Neural progenitor cell (in vitro differentiated cells): ENCODE results near the gene COL4A2. TPM values are rescaled to one million over a fixed set of nuclear protein-coding genes. Genes with fewer than 3 reads are reported as not detected.

Experiments
- DNase-seq: peaks from one replicate; pipeline ENCODE4 v3.0.0-alpha.2; 2016; ENCODE audit warnings: low spot score
- H2AFZ ChIP-seq: fragments of 200-600 bp; sonication (generic); replicated peaks from 2 replicates; pipeline ENCODE4 v1.6.1; 2016; ENCODE audit warnings: antibody characterized with exemption
- H3F3A ChIP-seq: fragments of 200-600 bp; sonication (generic); 2 replicates; pipeline ENCODE4 v1.6.1; 2016; ENCODE audit warnings: antibody characterized with exemption, low read depth
- H3K27ac ChIP-seq: fragments of 200-600 bp; sonication (generic); 2 replicates; pipeline ENCODE4 v1.5.1; 2016; ENCODE audit warnings: mild to moderate bottlenecking
- H3K27me3 ChIP-seq: fragments of 200-600 bp; sonication (generic); 2 replicates; pipeline ENCODE4 v1.6.1; 2016; ENCODE audit warnings: mild to moderate bottlenecking, moderate library complexity
- H3K36me3 ChIP-seq: fragments of 200-600 bp; sonication (generic); 2 replicates; pipeline ENCODE4 v1.5.1; 2016
- H3K4me1 ChIP-seq: fragments of 200-600 bp; sonication (generic); 2 replicates; pipeline ENCODE4 v1.6.1; 2016; ENCODE audit warnings: mixed run types
- H3K4me2 ChIP-seq: fragments of 200-600 bp; sonication (generic); 2 replicates; pipeline ENCODE4 v1.6.1; 2016
- H3K4me3 ChIP-seq: fragments of 200-600 bp; sonication (generic); 2 replicates; pipeline ENCODE4 v1.5.1; 2016
- H3K79me2 ChIP-seq: fragments of 200-600 bp; sonication (generic); 2 replicates; pipeline ENCODE4 v1.6.1; 2016; ENCODE audit warnings: low read depth
- H3K9ac ChIP-seq: fragments of 200-600 bp; sonication (generic); 2 replicates; pipeline ENCODE4 v1.6.1; 2016
- H3K9me3 ChIP-seq: fragments of 200-600 bp; sonication (generic); 2 replicates; pipeline ENCODE4 v1.5.1; 2016; ENCODE audit warnings: low read depth
- H4K20me1 ChIP-seq: fragments of 200-600 bp; sonication (generic); 2 replicates; pipeline ENCODE4 v1.6.1; 2016; ENCODE audit warnings: low read depth
- H3K27ac Mint-ChIP-seq: 3 replicates; pipeline ENCODE4 v1.8.0; 2021; ENCODE audit warnings: mixed read lengths
- H3K27me3 Mint-ChIP-seq: 2 replicates; pipeline ENCODE4 v1.8.0; 2022; ENCODE audit warnings: low read depth, mild to moderate bottlenecking, inconsistent platforms, moderate library complexity, mixed read lengths; ENCODE audit not compliant: insufficient read depth
- H3K36me3 Mint-ChIP-seq: 3 replicates; pipeline ENCODE4 v1.8.0; 2021; ENCODE audit warnings: mixed read lengths
- H3K4me1 Mint-ChIP-seq: 3 replicates; pipeline ENCODE4 v1.8.0; 2021; ENCODE audit warnings: mixed read lengths
- H3K4me3 Mint-ChIP-seq: 3 replicates; pipeline ENCODE4 v1.8.0; 2021; ENCODE audit warnings: mild to moderate bottlenecking, moderate library complexity, mixed read lengths
- H3K9me3 Mint-ChIP-seq: 3 replicates; pipeline ENCODE4 v1.8.0; 2020; ENCODE audit warnings: mixed read lengths
- EZH2 ChIP-seq: fragments of 200-600 bp; sonication (generic); IDR thresholded peaks from 2 replicates; pipeline ENCODE4 v1.6.1; 2017; ENCODE audit warnings: antibody characterized with exemption, mild to moderate bottlenecking, moderate library complexity
- EZH2phosphoT487 ChIP-seq: fragments of 200-600 bp; sonication (generic); IDR thresholded peaks from 2 replicates; pipeline ENCODE4 v1.6.1; 2017; ENCODE audit warnings: antibody characterized with exemption
- microRNA-seq: library from miRNA; unstranded; fragments of <30 nt; microRNA quantifications from one replicate; pipeline ENCODE4, GENCODE V29; 2016
- small RNA-seq: library from RNA; depleted of rRNA; stranded (forward); fragments of <200 nt; gene quantifications from one replicate; pipeline ENCODE3, GENCODE V24; 2015
- total RNA-seq: library from RNA; depleted of rRNA; stranded (reverse); fragments of >200 nt; gene quantifications from 2 replicates; pipeline ENCODE4 v1.2.3, GENCODE V29; 2015; ENCODE audit warnings: low replicate concordance
- TF ChIP-seq, protein P1 (sequence below): fragments of 200-600 bp; sonication (generic); IDR thresholded peaks from 2 replicates; pipeline ENCODE4 v1.5.1; 2017; ENCODE audit warnings: antibody characterized with exemption, mild to moderate bottlenecking

The COL4A2 gene
- total RNA-seq, 1 donor from 2014 or later = 73.6 TPM

DNA sequence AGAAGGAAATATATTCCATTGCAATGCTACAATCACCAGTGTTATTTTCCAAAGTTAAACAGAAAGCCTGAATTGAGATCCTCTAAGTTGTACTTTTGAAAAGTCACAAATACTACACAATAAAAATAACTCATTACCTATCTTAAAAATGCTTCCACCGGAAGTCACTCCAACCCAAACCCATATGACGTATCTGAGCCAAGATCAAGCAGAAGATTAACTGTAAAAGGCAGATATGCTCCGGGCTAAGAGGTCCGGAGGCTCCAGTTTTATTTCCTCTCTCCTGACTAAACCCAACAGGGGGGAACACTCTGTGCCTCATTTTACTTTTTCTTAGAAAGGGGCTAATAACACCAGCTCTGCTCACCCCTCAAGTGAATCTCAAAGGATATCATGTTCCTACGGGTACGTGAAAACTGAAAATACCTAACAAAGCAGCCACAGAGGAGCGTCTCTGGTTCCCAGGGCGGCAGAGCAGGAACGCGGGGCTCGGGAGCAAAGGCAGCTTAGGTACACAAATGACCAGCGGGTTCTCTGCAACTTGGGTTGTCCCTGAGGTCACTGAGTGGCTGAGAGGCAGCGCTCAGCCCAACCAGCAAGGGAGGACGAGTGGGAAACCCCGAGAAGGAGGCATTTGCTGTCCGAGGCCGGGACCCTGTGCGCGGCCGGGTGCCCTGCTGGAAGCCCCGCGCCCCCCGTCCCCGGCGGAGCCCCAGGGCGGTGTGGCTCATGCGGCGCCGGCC, 253.7 kb downstream of the COL4A2 start:
- TF ChIP-seq, protein P1, sequence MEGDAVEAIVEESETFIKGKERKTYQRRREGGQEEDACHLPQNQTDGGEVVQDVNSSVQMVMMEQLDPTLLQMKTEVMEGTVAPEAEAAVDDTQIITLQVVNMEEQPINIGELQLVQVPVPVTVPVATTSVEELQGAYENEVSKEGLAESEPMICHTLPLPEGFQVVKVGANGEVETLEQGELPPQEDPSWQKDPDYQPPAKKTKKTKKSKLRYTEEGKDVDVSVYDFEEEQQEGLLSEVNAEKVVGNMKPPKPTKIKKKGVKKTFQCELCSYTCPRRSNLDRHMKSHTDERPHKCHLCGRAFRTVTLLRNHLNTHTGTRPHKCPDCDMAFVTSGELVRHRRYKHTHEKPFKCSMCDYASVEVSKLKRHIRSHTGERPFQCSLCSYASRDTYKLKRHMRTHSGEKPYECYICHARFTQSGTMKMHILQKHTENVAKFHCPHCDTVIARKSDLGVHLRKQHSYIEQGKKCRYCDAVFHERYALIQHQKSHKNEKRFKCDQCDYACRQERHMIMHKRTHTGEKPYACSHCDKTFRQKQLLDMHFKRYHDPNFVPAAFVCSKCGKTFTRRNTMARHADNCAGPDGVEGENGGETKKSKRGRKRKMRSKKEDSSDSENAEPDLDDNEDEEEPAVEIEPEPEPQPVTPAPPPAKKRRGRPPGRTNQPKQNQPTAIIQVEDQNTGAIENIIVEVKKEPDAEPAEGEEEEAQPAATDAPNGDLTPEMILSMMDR = no peak
- TF ChIP-seq EZH2 (no peak), EZH2phosphoT487 (no peak)
- peaks cover 29% of the 10 kb centered on the region for H3K27me3 Mint-ChIP-seq
- Histone ChIP-seq H3K4me3 (peak overlapping the region; percentile 75), H3K36me3 (no peaks in the 10 kb centered on the region), H3K4me1 (no peaks in the 10 kb centered on the region), H2AFZ (peak overlapping the region; percentile 99), H3K79me2 (no peaks in the 10 kb centered on the region), H3K9ac (no peak overlapping the region), H3K27ac (no peak overlapping the region), H4K20me1 (peaks cover 5% of the 10 kb centered on the region), H3K9me3 (no peaks in the 10 kb centered on the region), H3K4me2 (peak overlapping the region; percentile 92), H3K27me3 (peaks cover 62% of the 10 kb centered on the region), H3F3A (peaks cover 16% of the 10 kb centered on the region)
- no peak overlapping the region for H3K27ac Mint-ChIP-seq
- H3K36me3 Mint-ChIP-seq = peaks cover 4% of the 10 kb centered on the region
- peak; percentile 72 for DNase-seq
- peak overlapping the region; percentile 84 for H3K4me3 Mint-ChIP-seq
- H3K9me3 Mint-ChIP-seq = peaks cover 2% of the 10 kb centered on the region
- peaks cover 8% of the 10 kb centered on the region for H3K4me1 Mint-ChIP-seq

DNA sequence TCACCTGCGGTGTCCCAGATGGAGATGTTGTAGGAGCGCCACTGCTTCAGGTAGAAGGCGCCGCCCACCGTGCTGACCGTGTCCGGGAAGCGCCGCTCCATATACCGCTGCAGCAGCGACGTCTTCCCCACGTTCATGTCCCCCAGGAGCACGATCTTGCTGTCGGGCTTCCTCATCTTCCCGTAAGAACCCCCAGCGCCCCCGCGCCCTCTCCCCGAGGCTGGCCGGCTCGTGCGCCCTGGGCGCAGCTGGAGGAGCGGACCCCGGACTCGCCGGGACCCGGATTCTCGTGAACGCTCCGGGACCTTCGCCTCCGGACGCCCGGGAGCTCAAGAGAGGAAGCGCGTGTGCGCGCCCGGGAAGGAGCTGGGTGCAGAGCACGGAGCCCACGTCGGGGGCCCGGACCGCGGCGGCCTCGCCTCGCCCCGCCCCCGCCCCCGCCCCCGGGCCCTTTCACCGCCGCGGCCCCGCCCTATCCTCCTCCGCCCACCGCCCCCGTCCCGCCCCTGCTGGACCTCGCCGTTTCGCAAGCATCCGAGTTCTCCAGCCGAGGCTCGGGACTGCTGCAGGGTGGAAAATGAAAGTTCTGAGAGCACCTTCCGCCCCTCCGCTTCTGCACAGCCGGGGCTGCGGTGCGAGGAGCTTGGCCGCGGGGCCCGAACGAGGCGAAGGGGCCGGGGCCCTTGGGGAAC, 254.4 kb downstream of the COL4A2 start, which contains the start of gene RAB20:
RAB20 (minus strand) TSS at position 379 of the 692 bp plus-strand sequence; CDS start at position 176, 203 bp downstream.
- Histone ChIP-seq H3F3A (peaks cover 16% of the 10 kb centered on the region), H3K4me1 (no peaks in the 10 kb centered on the region), H2AFZ (peak within 1 kb of the TSS; percentile 99), H3K4me3 (peak within 1 kb of the TSS; percentile 75), H4K20me1 (peaks cover 5% of the 10 kb centered on the region), H3K79me2 (no peaks in the 10 kb centered on the region), H3K9ac (no peak within 1 kb of the TSS), H3K9me3 (no peaks in the 10 kb centered on the region), H3K36me3 (no peaks in the 10 kb centered on the region), H3K27ac (no peak within 1 kb of the TSS), H3K27me3 (peaks cover 62% of the 10 kb centered on the region), H3K4me2 (peak within 1 kb of the TSS; percentile 92)
- peak within 1 kb of the TSS; percentile 98 for H3K27ac Mint-ChIP-seq
- TF ChIP-seq EZH2 (peak; percentile 52), EZH2phosphoT487 (no peak)
- peaks cover 29% of the 10 kb centered on the region for H3K27me3 Mint-ChIP-seq
- peaks cover 8% of the 10 kb centered on the region for H3K4me1 Mint-ChIP-seq
- peak within 1 kb of the TSS; percentile 98 for H3K4me3 Mint-ChIP-seq
- H3K9me3 Mint-ChIP-seq = peaks cover 2% of the 10 kb centered on the region
- peaks cover 4% of the 10 kb centered on the region for H3K36me3 Mint-ChIP-seq
- peak; percentile 85 for DNase-seq

DNA sequence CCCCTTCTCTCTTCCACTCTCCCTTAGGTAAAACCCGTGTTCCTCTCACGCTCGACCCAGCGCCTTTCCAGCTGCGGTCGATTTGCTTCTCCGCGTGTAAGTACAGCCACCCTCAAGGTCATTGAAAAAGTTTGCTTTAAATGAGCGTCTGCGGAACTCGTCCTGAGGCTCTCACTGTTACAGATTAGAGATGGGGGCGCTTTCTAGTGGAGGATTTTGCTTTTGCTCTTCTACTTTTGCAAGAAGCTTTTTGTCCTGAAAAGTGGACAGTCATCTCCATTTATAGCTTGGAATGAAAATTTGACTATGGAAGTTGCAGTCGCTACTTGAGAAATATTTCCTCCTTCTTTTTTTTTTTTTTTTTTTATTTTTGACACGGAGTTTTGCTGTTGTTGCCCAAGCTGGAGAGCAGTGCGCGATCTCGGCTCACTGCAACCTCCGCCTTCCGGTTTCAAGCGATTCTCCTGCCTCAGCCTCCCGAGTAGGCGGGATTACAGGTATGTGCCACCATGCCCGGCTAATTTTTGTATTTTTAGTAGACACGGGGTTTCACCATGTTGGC, 255.0 kb downstream of the COL4A2 start:
- Mint-ChIP-seq H3K36me3 (peaks cover 4% of the 10 kb centered on the region), H3K4me3 (peak overlapping the region; percentile 98), H3K4me1 (peaks cover 8% of the 10 kb centered on the region), H3K9me3 (no peaks in the 10 kb centered on the region), H3K27me3 (peaks cover 27% of the 10 kb centered on the region), H3K27ac (peak overlapping the region; percentile 98)
- Histone ChIP-seq H3K79me2 (no peaks in the 10 kb centered on the region), H3K36me3 (no peaks in the 10 kb centered on the region), H3K4me2 (peak overlapping the region; percentile 92), H3K27ac (no peak overlapping the region), H3F3A (peaks cover 16% of the 10 kb centered on the region), H2AFZ (peak overlapping the region; percentile 99), H3K27me3 (peaks cover 62% of the 10 kb centered on the region), H3K9me3 (no peaks in the 10 kb centered on the region), H4K20me1 (peaks cover 5% of the 10 kb centered on the region), H3K4me3 (peak overlapping the region; percentile 75), H3K4me1 (no peaks in the 10 kb centered on the region), H3K9ac (no peak overlapping the region)
- DNase-seq = no peak
- TF ChIP-seq EZH2 = no peak
- TF ChIP-seq EZH2phosphoT487 = no peak
- TF ChIP-seq, protein P1 = no peak

Small RNA genes within 50 kb of the gene (microRNA-seq; reads per million reads assigned to microRNA genes)
- gene MIR8073 = not detected

Small RNA genes within 50 kb of the gene (small RNA-seq; reads per million reads assigned to genes)
- not detected for gene MIR8073

Other genes with a start within 250 kb of the COL4A2 start
- gene COL4A1, start 127 bp upstream of the COL4A2 start, total RNA-seq = 105 and 120 TPM in 2 replicates